Loucy (cell line): ENCODE data around the gene PACSIN3.

Experiments used
- EZH2phosphoT487 ChIP-seq: fragments of 200-600 bp; IDR thresholded peaks from 2 replicates; pipeline ENCODE4 v1.6.1; 2018; ENCODE audit warnings: antibody characterized with exemption, mild to moderate bottlenecking, moderate library complexity, borderline replicate concordance
- TF ChIP-seq, protein P1 (sequence below): fragments of 200-600 bp; sonication (generic); conservative IDR thresholded peaks from 2 replicates; pipeline ENCODE4 v1.5.1; 2014; ENCODE audit warnings: mild to moderate bottlenecking, antibody characterized with exemption, low read length

- TF ChIP-seq, protein P1, sequence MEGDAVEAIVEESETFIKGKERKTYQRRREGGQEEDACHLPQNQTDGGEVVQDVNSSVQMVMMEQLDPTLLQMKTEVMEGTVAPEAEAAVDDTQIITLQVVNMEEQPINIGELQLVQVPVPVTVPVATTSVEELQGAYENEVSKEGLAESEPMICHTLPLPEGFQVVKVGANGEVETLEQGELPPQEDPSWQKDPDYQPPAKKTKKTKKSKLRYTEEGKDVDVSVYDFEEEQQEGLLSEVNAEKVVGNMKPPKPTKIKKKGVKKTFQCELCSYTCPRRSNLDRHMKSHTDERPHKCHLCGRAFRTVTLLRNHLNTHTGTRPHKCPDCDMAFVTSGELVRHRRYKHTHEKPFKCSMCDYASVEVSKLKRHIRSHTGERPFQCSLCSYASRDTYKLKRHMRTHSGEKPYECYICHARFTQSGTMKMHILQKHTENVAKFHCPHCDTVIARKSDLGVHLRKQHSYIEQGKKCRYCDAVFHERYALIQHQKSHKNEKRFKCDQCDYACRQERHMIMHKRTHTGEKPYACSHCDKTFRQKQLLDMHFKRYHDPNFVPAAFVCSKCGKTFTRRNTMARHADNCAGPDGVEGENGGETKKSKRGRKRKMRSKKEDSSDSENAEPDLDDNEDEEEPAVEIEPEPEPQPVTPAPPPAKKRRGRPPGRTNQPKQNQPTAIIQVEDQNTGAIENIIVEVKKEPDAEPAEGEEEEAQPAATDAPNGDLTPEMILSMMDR, result no peak
- no peak for TF ChIP-seq EZH2phosphoT487
Measured at GRCh38 chr11:47147250-47147649, 39.0 kb downstream of the PACSIN3 start.
